GM12891 (cell line): ENCODE data around the gene TMEM87A.

Experiments
- POLR2A ChIP-seq: IDR thresholded peaks from 2 replicates; pipeline ENCODE4 v1.6.1; 2011; ENCODE audit warnings: low read depth, low read length, control low read depth
- POLR2AphosphoS5 ChIP-seq: IDR thresholded peaks from 2 replicates; pipeline ENCODE4 v1.6.1; 2011; ENCODE audit warnings: low read depth, low read length, control low read depth

DNA sequence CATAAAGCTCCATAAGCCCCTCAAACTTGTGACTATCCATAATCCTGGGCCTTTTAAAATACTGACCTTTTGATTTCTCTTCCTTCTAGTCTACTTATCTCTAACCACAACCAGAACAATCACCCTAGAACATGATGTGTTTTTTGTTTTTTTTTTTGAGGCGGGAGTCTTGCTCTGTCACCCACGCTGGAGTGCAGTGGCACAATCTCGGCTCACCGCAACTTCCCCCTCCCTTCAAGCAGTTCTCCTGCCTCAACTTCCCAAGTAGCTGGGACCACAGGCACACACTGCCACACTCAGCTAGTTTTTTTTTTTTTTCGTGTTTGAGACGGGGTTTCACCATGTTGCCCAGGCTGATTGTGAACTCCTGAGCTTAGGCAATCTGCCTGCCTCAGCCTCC is 90.3 kb downstream of the TMEM87A start:
- no peak for TF ChIP-seq POLR2AphosphoS5
- TF ChIP-seq POLR2A = no peak
